ENCODE results near the gene LEP.
"Not testable (repeated sequence)": the region's sequence is repeated elsewhere in the genome, so short reads cannot be mapped to it uniquely, and the experiment has no call there.

DNA sequence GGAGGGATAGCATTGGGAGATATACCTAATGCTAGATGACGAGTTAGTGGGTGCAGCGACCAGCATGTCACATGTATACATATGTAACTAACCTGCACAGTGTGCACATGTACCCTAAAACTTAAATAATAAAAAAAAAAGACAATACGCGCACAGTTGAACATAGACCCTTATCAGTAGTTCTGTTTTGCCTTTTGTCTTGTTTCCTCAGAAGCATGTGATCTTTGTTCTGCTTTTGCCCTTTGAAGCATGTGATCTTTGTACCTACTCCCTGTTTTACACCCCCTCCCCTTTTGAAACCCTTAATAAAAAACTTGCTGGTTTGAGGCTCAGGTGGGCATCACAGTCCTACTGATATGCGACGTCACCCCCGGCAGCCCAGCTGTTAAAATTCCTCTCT lies 56.9 kb downstream of the LEP start:
- TF ChIP-seq CTCF (conservative IDR thresholded peaks at IDR 0.05 in 1 of 2, IDR thresholded peaks at IDR 0.05 in 1 of 2; ENCODE audit: extremely low read depth in 1 of 2, insufficient read depth in 1 of 2, low read depth in 1 of 2, low read length in 2 of 2); EZH2 (IDR thresholded peaks at IDR 0.05; ENCODE audit: borderline replicate concordance, low read length): not testable (repeated sequence)
